Aorta (tissue), 5 donors: ENCODE data around the gene LST1. TPM values are rescaled to one million over a fixed set of nuclear protein-coding genes. Genes with fewer than 3 reads are reported as not detected.

ENCODE experiments used
- ATAC-seq: fragments of 200-7000 bp; cut with Tn5 transposase; one replicate; pipeline ENCODE4 v1.9.1; 2022; ENCODE audit warnings: moderate library complexity; ENCODE audit not compliant: low FRiP score
- DNase-seq, 2 donors: peaks; one replicate each; pipeline ENCODE4 v3.0.0-alpha.2; 2020
- H3K27ac ChIP-seq, 2 donors: one replicate each; pipeline ENCODE4 v1.5.1; 2013; ENCODE audit warnings: low read length in 2 of 2, mild to moderate bottlenecking in 2 of 2, moderate library complexity in 2 of 2, control low read depth in 1 of 2, inconsistent platforms in 1 of 2, low read depth in 1 of 2
- H3K27me3 ChIP-seq, 2 donors: one replicate each; pipeline ENCODE4 v1.6.1; 2013; ENCODE audit warnings: control low read depth in 1 of 2, low read length in 1 of 2, mild to moderate bottlenecking in 1 of 2, moderate library complexity in 1 of 2; ENCODE audit not compliant: insufficient read depth in 2 of 2, control insufficient read depth in 1 of 2
- H3K36me3 ChIP-seq, 2 donors: one replicate each; pipeline ENCODE4 v1.6.1; 2013; ENCODE audit warnings: control low read depth in 1 of 2, low read length in 1 of 2, mild to moderate bottlenecking in 1 of 2; ENCODE audit not compliant: insufficient read depth in 2 of 2, control insufficient read depth in 1 of 2
- H3K4me1 ChIP-seq, 2 donors: one replicate each; pipeline ENCODE4 v1.6.1; 2013; ENCODE audit warnings: low read length in 2 of 2, control low read depth in 1 of 2, mild to moderate bottlenecking in 1 of 2, moderate library complexity in 1 of 2; ENCODE audit not compliant: insufficient read depth in 2 of 2, control insufficient read depth in 1 of 2
- H3K4me3 ChIP-seq, 2 donors: one replicate each; pipeline ENCODE4 v1.5.1; 2013; ENCODE audit warnings: low read length in 2 of 2, control low read depth in 1 of 2, mild to moderate bottlenecking in 1 of 2
- H3K9me3 ChIP-seq: one replicate; pipeline ENCODE4 v1.6.1; 2013; ENCODE audit warnings: mild to moderate bottlenecking, low read length; ENCODE audit not compliant: control insufficient read depth
- WGBS, 2 donors: extraction: QIAGEN DNeasy Blood & Tissue Kit; methylation state at CpG; one replicate each; pipeline ENCODE4 v1.1.7; 2013; 5-methylcytosine and 5-hydroxymethylcytosine counted together
- intact Hi-C, 2 donors: fragments of 100-400 bp; cut with DNase I; formaldehyde crosslinking; loops; one replicate each; pipeline versions ENCODE4 v1.14.2 to v1.15.0; 2022
- polyA plus RNA-seq, 2 donors: library from polyadenylated mRNA; stranded (reverse); fragments of 200-250 nt; gene quantifications; one replicate each; pipeline ENCODE4 v1.2.3, GENCODE V29; 2013
- total RNA-seq, 2 donors: library from RNA; stranded (reverse); fragmentation: NEBNext Ultra II Directional; extraction: Animal tissue kit (Norgen Biotek cat#: 25700); gene quantifications; one replicate each; pipeline ENCODE4 v1.2.1, GENCODE V29; 2021
- donor health status: healthy with polysubstance abuse.
- donor health status: Bipolar disorder and iron deficiency.
- donor health status: DM: no; HTN: no; CAD: no.
- donor health status: DM: no; HTN: no; CAD: no.
- donor health status: DM: yes; HTN: yes; CAD: no.

The LST1 gene
- total and polyA plus RNA-seq, 4 donors: 7.9 to 24.6 (median 22.2) TPM

DNA sequence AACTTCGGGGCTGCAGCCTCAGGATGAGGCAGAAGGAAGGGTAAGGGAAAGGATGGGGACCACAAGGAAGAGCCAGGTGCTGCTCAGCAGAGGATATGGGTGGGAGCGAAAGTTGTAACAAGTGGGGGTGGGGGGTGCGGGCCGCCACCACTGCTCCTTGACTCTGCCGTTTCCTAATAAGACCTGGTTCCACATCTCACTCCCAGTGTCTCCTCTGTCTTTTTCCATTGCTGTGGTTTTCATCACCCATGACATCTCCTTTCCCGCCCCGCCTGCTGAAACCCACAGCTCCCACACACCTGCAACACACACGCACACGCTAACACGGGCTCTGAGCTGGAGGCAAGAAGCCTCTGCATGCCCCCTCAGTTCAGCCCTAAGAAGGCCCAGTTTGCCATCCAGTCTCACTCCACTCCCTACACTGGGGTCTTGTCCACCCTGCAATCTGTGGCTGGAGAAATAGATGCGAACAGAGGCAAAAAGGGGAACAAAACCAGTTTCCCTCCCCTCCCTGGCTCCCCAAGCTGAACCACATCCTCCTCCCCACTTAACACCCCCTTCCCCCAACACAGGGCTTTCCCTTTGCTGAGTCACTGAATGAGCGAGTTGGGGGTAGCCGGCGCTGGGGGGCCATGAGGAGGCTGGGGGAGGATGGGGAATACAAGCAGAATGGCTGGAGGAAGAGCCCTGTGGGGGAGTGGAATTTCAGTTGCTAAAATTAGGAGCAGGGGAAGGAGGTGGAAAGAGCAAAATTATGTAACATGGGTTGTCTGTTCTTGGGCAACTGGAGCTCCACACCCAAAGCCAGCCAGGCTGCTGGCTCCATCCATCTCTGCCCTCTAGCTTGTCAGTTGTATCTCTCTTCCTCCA lies 27.2 kb upstream of the LST1 start:
- H3K36me3 ChIP-seq: peaks cover 0 to 3% of the 10 kb centered on the region in 2 donors
- H3K4me1 ChIP-seq: no peaks in the 10 kb centered on the region
- H3K4me3 ChIP-seq: no peak overlapping the region
- no peaks in the 10 kb centered on the region for H3K9me3 ChIP-seq
- intact Hi-C loops: no loop called here
- DNase-seq (peak in 1 of 2 donors; percentile 71), ATAC-seq (peak; percentile 52)
- H3K27me3 ChIP-seq: no peaks in the 10 kb centered on the region
- no peak overlapping the region for H3K27ac ChIP-seq
- WGBS, 2 donors: 88 to 90% methylated on average over 14 of the region's 14 CpGs

DNA sequence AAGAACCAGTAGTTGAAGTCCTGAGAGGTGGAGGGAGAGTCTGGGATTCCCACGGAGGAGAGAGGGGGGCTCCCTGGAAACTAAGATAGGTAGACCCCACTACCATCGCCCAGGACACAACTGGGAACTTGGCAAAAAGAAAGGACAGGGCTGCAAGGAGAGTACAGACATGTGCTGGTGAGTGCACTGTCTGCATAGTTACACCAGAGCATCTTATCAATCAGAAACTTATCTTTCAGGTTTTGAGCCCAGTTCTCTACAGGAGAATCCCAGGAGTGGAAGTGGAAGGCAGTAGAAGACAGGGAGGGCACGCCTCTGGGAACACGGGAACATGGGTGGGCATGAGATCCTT lies 26.5 kb upstream of the LST1 start:
- intact Hi-C loops: no loop called here
- ATAC-seq (no peak), DNase-seq (no peak)
- H3K36me3 ChIP-seq: peaks cover 0 to 3% of the 10 kb centered on the region in 2 donors
- no peak overlapping the region for H3K27ac ChIP-seq
- 70 to 74% methylated on average over 4 of the region's 4 CpGs for WGBS, 2 donors
- H3K9me3 ChIP-seq: no peaks in the 10 kb centered on the region
- H3K4me1 ChIP-seq: no peaks in the 10 kb centered on the region
- H3K27me3 ChIP-seq: no peaks in the 10 kb centered on the region
- H3K4me3 ChIP-seq: no peak overlapping the region

DNA sequence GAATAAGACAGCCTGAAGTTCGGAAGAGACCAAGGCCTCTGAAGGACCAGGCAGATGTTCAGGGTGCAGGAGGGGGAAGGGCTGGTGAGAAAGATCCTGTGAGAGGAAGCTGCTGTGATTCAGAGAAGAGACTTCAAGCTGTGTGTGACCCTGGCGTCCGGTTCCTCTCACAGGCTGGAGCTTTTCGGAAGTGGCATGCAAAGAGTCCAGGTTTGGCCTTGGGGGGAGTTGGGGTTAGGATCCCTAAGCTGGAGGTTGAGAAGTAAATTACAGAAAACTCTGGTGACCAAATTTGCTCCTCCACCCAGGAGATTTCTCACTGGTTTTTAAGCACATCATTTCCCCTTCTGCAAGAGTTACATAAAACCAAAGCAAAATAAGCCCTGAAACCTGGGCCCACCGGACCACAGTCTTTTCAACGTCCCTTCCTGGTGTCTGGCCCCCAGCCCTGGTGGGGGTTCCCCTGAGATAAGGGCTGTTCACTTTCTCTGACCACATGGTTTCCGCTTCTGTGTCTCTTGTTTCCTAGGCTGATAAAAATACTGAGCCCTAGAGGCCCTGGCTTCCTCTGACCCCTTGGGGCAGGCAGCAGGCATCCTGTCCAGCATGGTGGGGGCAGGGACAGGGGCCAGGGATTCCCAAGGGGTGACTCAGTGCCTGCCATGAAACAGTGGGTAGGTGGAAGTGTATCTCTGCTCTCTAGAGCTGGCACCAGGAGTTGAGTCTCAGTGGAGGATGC lies 25.9 kb upstream of the LST1 start:
- Histone ChIP-seq H3K27me3 (no peaks in the 10 kb centered on the region), H3K9me3 (no peaks in the 10 kb centered on the region), H3K27ac (no peak overlapping the region), H3K36me3 (peaks cover 0 to 3% of the 10 kb centered on the region in 2 donors), H3K4me3 (no peak overlapping the region), H3K4me1 (no peaks in the 10 kb centered on the region)
- 67 to 71% methylated on average over 7 of the region's 7 CpGs for WGBS, 2 donors
- intact Hi-C loops: no loop called here
- ATAC-seq: peak; percentile 67
- DNase-seq: peak; percentile 79 to 80

DNA sequence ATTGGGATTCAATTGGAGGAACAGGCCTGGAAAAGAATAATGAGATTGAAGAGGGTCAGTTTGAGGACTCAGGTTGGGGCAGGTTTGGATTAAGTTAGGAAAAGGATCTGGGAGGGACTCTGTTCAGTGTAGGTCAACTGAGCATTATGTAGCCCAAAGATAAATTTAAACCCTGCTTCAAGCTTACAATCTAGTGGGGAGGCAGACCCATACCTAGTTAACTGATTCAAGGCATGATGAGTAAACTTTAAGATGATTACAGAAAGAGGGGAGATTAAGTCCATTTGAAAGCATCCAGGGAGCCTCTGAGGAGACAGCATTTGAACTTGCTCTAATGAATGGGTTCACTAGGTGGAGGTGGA lies 25.4 kb upstream of the LST1 start:
- Histone ChIP-seq H3K9me3 (no peaks in the 10 kb centered on the region), H3K36me3 (peaks cover 0 to 3% of the 10 kb centered on the region in 2 donors), H3K27me3 (no peaks in the 10 kb centered on the region), H3K4me1 (no peaks in the 10 kb centered on the region), H3K27ac (no peak overlapping the region), H3K4me3 (no peak overlapping the region)
- no peak for ATAC-seq
- intact Hi-C loops: no loop called here
- no peak for DNase-seq

DNA sequence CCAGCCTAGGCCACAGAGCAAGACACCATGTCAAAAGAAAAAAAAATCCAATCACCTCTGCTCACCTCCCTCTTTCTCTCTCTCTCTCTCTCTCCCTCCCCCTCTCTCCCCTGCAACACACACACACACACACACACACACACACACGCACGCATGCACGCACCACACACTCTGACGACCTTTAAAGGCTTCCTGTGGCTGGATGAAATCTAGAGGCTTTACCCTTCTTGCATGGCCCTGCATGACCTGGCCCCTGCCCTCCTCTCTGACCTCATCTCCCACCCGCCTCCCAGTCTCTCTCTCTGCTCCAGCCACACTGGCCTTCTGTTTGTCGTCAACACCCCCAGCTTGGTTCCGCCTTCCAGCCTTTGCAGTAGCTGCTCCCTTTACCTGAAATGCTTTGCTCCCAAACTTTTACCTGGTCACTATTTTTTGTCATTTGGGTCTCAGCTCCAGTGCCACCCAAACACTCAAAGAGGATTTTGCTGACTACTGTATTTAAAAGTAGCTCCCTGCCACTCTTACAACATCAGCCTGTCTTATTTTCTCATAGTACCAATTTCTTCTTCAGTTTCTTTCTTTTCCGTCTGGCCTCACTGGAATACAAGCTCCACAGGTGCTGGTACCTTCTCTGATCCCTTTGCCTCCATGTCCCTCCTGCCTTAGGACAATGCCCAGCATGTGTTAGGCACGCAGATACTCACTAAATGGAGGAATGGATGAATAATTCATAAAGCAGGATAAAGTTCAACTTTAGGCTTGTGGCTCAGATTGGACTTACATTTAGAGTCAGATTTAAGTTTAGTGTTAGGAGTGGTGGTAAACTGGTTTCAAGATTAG lies 18.3 kb upstream of the LST1 start:
- no peak overlapping the region for H3K4me3 ChIP-seq
- 24 to 26% methylated on average over 9 of the region's 9 CpGs for WGBS, 2 donors
- no peak overlapping the region for H3K27ac ChIP-seq
- no peaks in the 10 kb centered on the region for H3K4me1 ChIP-seq
- DNase-seq: no peak
- ATAC-seq: no peak
- intact Hi-C loops: no loop called here
- no peaks in the 10 kb centered on the region for H3K9me3 ChIP-seq
- H3K36me3 ChIP-seq: no peaks in the 10 kb centered on the region
- peaks cover 0 to 2% of the 10 kb centered on the region in 2 donors for H3K27me3 ChIP-seq

DNA sequence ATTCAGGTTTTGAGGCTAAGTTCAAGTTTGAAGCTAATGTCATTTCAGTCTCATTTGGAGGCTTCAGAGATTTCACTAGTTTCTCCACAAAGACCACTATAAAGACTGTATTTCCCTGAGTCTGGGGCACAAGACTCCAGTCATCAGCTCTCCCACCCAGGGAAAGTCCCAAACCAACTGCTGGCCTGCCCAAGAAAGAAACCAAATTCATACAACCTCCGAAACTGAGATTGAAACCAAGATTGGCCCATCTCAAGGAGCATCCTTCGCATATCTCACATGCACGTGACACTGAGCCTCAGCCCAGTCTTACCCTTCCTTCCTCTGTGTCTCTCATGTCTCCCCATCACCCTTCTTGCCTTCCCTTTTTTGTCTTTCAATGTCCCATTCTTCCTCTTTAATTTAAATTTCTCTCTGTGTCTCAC lies 17.5 kb upstream of the LST1 start:
- Histone ChIP-seq H3K36me3 (no peaks in the 10 kb centered on the region), H3K27ac (no peak overlapping the region), H3K4me1 (no peaks in the 10 kb centered on the region), H3K9me3 (no peaks in the 10 kb centered on the region), H3K4me3 (no peak overlapping the region), H3K27me3 (peaks cover 0 to 2% of the 10 kb centered on the region in 2 donors)
- ATAC-seq: no peak
- 66 to 80% methylated on average over 3 of the region's 3 CpGs for WGBS, 2 donors
- intact Hi-C loops: no loop called here
- DNase-seq: no peak

DNA sequence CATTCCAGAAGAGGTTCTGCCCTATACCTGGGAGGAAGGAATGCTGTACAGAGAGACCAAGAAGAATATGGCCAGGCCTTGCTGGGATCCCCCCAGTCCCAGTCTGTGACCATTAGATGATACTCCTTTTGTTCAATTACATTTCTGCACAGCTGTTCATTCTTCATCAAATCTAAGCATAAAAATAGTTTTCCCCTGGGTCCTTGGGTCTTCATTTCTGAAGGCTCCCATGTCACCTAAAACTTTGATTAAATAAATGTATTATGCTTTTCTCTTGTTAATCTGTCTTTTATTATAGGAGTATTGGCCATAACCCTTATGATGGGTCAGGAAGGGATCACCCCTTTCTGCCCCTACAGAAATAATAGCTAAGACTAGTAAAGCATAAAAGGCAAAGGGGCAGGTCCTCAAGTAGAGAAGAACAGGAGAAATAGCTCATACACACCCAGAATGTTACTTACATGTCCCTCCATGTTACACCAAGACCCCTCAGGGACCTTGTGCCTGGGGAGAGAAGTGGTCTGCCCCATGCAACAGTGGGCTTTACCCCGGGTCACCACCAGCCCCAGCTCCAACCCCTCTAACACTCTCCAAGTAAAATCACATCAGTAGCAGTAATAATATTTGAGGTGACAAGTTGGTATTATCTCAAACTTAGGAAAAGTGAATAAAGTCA lies 16.1 kb upstream of the LST1 start:
- no peak overlapping the region for H3K27ac ChIP-seq
- intact Hi-C loops: no loop called here
- WGBS, 2 donors: 77 to 83% methylated on average over 1 of the region's 1 CpG
- H3K4me1 ChIP-seq: no peaks in the 10 kb centered on the region
- DNase-seq: no peak
- no peaks in the 10 kb centered on the region for H3K36me3 ChIP-seq
- peaks cover 0 to 2% of the 10 kb centered on the region in 2 donors for H3K27me3 ChIP-seq
- no peaks in the 10 kb centered on the region for H3K9me3 ChIP-seq
- H3K4me3 ChIP-seq: no peak overlapping the region
- ATAC-seq: no peak
